BE2C (cell line): Measurements from ENCODE around the gene GNL3.

Experiments used
- DNase-seq: peaks from one replicate; pipeline ENCODE4 v3.0.0-alpha.2; 2020
- H3K27me3 ChIP-seq: fragments of 250-450 bp; sonication (Bioruptor Pico); 2 replicates; pipeline ENCODE4 v1.5.1; 2020; ENCODE audit warnings: mild to moderate bottlenecking
- H3K36me3 ChIP-seq: fragments of 250-450 bp; sonication (Bioruptor Pico); 2 replicates; pipeline ENCODE4 v1.5.1; 2020; ENCODE audit warnings: mild to moderate bottlenecking
- H3K4me1 ChIP-seq: fragments of 250-450 bp; sonication (Bioruptor Pico); 2 replicates; pipeline ENCODE4 v1.5.1; 2020
- H3K4me3 ChIP-seq: 2 replicates; pipeline ENCODE4 v1.5.1; 2011; ENCODE audit warnings: low read depth, low read length
- H3K9me3 ChIP-seq: fragments of 250-450 bp; sonication (Bioruptor Pico); 2 replicates; pipeline ENCODE4 v1.5.1; 2020
- TF ChIP-seq, protein P1 (sequence below): IDR thresholded peaks from 2 replicates; pipeline ENCODE4 v1.5.1; 2012; ENCODE audit warnings: mild to moderate bottlenecking, low read depth, low read length

Gene GNL3

DNA sequence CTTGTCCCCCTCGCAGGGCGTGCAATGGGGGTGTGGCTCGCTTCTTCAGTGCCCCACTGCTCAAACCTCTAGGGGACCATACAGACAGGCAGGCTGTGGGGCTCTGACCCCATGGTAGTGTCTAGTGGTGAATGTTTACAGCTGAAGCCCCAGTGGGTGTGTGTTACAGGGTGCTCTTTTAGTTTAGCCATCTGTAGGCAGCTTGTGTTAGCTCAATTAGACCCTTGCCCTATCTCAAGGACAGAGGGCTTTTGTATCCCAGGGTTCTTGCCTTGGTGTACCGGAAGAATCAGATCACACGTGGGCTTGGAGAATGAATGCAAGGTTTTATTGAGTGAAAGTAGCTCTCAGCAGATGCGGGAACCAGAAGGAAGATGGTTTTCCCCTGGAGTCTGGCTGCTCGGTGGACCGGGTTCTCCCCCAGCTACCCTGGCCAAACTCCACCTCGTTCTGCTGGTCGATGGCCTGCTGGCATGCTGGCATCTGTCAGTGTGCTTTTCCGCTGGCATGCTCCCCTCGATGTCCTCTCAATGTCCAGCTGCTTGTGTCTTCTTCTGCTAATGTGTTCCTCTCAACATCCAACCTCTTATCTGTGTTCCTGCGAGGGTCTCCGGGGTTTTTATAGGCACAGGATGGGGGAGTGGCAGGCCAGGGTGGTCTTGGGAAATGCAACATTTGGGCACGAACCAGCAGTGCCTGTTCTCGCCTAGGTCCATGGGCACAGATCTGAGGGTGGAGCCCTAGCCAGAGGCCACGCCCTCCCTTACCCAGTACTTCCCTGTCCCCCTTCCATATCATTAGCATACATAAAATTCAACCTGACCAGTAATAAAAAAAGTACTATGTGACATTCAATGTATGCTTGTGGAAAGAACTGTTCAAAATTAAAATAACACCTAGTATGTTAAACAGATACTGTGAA lies 26.7 kb downstream of the GNL3 start:
- Histone ChIP-seq H3K36me3 (no peaks in the 10 kb centered on the region; the same call in none of the 2 replicates), H3K9me3 (no peaks in the 10 kb centered on the region), H3K4me3 (no peak overlapping the region), H3K27me3 (no peaks in the 10 kb centered on the region), H3K4me1 (no peaks in the 10 kb centered on the region)
- DNase-seq = no peak
- TF ChIP-seq, protein P1, sequence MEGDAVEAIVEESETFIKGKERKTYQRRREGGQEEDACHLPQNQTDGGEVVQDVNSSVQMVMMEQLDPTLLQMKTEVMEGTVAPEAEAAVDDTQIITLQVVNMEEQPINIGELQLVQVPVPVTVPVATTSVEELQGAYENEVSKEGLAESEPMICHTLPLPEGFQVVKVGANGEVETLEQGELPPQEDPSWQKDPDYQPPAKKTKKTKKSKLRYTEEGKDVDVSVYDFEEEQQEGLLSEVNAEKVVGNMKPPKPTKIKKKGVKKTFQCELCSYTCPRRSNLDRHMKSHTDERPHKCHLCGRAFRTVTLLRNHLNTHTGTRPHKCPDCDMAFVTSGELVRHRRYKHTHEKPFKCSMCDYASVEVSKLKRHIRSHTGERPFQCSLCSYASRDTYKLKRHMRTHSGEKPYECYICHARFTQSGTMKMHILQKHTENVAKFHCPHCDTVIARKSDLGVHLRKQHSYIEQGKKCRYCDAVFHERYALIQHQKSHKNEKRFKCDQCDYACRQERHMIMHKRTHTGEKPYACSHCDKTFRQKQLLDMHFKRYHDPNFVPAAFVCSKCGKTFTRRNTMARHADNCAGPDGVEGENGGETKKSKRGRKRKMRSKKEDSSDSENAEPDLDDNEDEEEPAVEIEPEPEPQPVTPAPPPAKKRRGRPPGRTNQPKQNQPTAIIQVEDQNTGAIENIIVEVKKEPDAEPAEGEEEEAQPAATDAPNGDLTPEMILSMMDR = no peak

DNA sequence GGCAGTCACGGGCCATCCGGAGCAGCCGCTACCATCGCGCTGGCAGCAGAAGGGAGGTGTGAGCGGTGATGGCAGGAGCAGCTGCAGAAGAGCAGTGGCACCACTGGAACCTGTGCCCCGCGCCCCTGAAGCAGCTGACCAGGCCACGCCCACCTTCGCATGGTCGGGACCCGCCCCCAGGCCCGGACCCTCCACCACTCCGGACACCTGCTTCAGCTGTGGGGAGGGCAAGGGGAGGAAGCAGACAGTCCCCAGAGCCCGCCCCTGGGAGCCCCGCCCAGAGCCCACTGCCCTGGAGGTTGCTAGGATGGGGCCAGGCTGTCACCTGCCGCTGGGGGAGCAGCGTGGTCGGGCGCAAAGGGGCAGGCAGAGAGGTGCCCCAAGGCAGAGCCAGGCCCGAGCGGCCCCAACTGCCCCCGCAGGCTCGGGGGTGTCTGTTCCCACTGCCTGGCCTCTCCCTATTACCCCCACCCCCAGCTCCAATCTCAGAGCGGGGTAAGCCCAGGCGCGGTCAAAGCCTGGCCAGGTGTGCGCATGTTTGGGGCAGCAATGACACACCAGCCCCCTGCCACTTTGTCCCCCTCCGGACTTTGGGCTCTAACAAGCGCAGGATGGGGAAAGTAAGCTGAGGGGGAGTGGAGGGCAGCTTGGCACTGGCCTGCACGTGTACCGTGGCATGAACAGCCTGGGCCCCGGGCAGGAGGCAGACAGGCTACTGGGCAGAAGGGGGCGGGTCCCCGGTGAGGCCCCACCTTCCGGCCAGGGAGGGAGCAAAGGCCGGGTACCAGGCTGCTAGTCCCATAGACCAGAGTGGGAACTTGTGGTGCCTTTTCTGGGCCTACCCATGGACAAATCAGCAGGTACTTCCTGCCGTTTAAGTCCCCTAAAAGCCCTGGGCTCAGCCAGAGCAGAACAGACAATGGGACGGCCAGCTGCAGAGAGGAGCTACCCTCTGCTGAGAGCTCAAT lies 28.8 kb downstream of the GNL3 start:
- DNase-seq = no peak
- TF ChIP-seq, protein P1 = no peak

GRCh38 chr3:52715714-52716305 lies 30.0 kb downstream of the GNL3 start:
- DNase-seq = no peak
- Histone ChIP-seq H3K27me3 (no peaks in the 10 kb centered on the region), H3K4me1 (no peaks in the 10 kb centered on the region), H3K36me3 (no peaks in the 10 kb centered on the region; the same call in 1 of the 2 replicates), H3K9me3 (no peaks in the 10 kb centered on the region), H3K4me3 (no peak overlapping the region)
- TF ChIP-seq, protein P1 = no peak

More for the DNA sequence above, 28.8 kb downstream of the GNL3 start:
- H3K36me3 ChIP-seq = no peaks in the 10 kb centered on the region; the same call in 1 of the 2 replicates
- H3K4me1 ChIP-seq = no peaks in the 10 kb centered on the region
- no peak overlapping the region for H3K4me3 ChIP-seq
- no peaks in the 10 kb centered on the region for H3K27me3 ChIP-seq
- no peaks in the 10 kb centered on the region for H3K9me3 ChIP-seq

DNA sequence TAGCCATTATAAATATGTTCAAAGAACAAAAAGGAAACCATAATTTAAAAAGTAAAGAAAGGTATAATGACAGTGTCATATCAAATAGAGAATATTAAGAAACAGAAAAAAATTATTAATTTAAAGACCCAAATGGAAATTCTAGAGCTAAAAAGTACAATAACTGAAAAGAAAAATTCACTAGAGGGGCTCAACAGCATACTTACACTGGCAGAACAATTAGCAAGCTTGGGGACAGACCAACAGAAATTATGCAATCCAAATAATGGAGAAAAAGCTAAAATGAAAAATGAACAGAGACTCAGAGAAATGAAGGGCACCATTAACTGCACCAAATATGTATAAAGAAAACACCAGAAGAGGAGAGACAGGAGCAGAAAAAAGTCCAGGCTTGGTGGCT lies 33.8 kb downstream of the GNL3 start:
- TF ChIP-seq, protein P1 = no peak
- Histone ChIP-seq H3K27me3 (no peaks in the 10 kb centered on the region), H3K9me3 (no peaks in the 10 kb centered on the region), H3K4me3 (no peak overlapping the region), H3K36me3 (no peaks in the 10 kb centered on the region), H3K4me1 (no peaks in the 10 kb centered on the region)
- DNase-seq = no peak

DNA sequence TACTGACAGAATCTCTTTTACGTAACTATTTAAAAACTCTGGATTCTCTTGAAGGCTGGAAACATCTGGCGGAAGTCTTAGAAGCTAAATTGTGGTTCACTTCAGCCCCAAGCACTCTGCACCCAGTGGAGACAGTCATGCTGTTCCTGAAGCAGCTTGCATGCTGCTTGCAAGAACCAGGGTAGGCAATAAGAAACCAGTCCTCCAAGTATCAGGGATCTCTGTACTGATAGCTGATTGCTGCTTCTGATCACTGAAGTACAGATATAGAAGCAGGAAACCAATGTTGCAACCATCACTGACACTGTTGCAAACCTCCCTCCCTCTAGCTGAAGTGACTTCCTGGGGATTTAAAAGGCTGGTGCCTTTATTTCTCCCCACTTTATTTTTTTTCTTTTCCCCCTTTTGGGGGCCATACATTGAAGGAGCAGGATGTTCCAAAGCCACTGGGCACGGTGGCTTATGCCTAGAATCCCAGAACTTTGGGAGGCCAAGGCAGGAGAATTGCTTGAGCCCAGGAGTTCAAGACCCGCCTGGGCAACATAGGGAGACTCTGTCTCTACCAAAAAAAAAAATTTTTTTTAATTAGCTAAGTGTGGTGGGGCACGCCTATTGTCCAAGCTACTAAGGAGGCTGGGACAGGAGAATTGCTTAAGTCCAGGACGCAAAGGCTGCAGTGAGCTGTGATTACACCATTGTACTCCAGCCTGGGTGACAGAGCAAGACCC lies 35.3 kb downstream of the GNL3 start:
- no peaks in the 10 kb centered on the region for H3K9me3 ChIP-seq
- TF ChIP-seq, protein P1 = no peak
- H3K4me3 ChIP-seq = no peak overlapping the region
- no peaks in the 10 kb centered on the region for H3K36me3 ChIP-seq
- H3K4me1 ChIP-seq = no peaks in the 10 kb centered on the region
- H3K27me3 ChIP-seq = no peaks in the 10 kb centered on the region
- DNase-seq = no peak
